Testis (tissue), 3 donors: ENCODE results near the gene NPHP4. TPM values are rescaled to one million over a fixed set of nuclear protein-coding genes. Genes with fewer than 3 reads are reported as not detected.

Experiments
- DNase-seq: peaks from one replicate; pipeline ENCODE4 v3.0.0-alpha.2; 2019
- H3K27ac ChIP-seq, 2 donors: fragments of 200-600 bp; sonication (generic); one replicate each; pipeline ENCODE4 v1.5.1; 2019
- H3K27me3 ChIP-seq: fragments of 200-600 bp; sonication (generic); one replicate; pipeline ENCODE4 v1.5.1; 2019
- H3K36me3 ChIP-seq: fragments of 200-600 bp; sonication (generic); one replicate; pipeline ENCODE4 v1.5.1; 2017; ENCODE audit warnings: low read depth; ENCODE audit errors: missing control alignments
- H3K4me1 ChIP-seq: fragments of 200-600 bp; sonication (generic); one replicate; pipeline ENCODE4 v1.5.1; 2019
- H3K4me3 ChIP-seq, 2 donors: fragments of 200-600 bp; sonication (generic); one replicate each; pipeline ENCODE4 v1.5.1; 2017 to 2019
- H3K9me3 ChIP-seq: fragments of 200-600 bp; sonication (generic); one replicate; pipeline ENCODE4 v1.5.1; 2017
- POLR2A ChIP-seq: fragments of 450-650 bp; IDR thresholded peaks from one replicate; pipeline ENCODE4 v1.6.1; 2017; ENCODE audit warnings: antibody characterized with exemption, mild to moderate bottlenecking, moderate library complexity
- WGBS, 2 donors: methylation state at CpG; one replicate each; pipeline ENCODE4 v1.1.5; 2018; 5-methylcytosine and 5-hydroxymethylcytosine counted together
- intact Hi-C: fragments of 100-400 bp; cut with DNase I; formaldehyde crosslinking; loops from one replicate; pipeline ENCODE4 v1.15.1; 2023; ENCODE audit warnings: low total_unique reads
- polyA plus RNA-seq: library from polyadenylated mRNA; stranded (reverse); fragments of 350-450 nt; fragmentation: Illumina TruSeq; extraction: RNeasy Lipid Tissue Mini Kit (QIAGEN cat#74804); gene quantifications from one replicate; pipeline ENCODE4 v1.2.3, GENCODE V29; 2014; ENCODE audit warnings: low read depth, low replicate concordance; ENCODE audit not compliant: insufficient read depth
- total RNA-seq, 2 donors: library from RNA; depleted of rRNA; stranded (reverse); fragments of >200 nt; gene quantifications; one replicate each; pipeline ENCODE4 v1.2.3, GENCODE V29; 2016
- TF ChIP-seq, protein P1 (sequence below), 3 experiments: fragments of 450-650 bp in 2 of 3; fragments of 200-600 bp in 1 of 3; sonication (generic) in 1 of 3; IDR thresholded peaks; one replicate each; pipeline ENCODE4 v1.5.1; 2016 to 2019; ENCODE audit warnings: antibody characterized with exemption in 3 of 3, mild to moderate bottlenecking in 2 of 3, moderate library complexity in 1 of 3

Gene NPHP4
- total and polyA plus RNA-seq, 3 donors from 2014 or later = 26.3 to 65.9 (median 49.4) TPM

DNA sequence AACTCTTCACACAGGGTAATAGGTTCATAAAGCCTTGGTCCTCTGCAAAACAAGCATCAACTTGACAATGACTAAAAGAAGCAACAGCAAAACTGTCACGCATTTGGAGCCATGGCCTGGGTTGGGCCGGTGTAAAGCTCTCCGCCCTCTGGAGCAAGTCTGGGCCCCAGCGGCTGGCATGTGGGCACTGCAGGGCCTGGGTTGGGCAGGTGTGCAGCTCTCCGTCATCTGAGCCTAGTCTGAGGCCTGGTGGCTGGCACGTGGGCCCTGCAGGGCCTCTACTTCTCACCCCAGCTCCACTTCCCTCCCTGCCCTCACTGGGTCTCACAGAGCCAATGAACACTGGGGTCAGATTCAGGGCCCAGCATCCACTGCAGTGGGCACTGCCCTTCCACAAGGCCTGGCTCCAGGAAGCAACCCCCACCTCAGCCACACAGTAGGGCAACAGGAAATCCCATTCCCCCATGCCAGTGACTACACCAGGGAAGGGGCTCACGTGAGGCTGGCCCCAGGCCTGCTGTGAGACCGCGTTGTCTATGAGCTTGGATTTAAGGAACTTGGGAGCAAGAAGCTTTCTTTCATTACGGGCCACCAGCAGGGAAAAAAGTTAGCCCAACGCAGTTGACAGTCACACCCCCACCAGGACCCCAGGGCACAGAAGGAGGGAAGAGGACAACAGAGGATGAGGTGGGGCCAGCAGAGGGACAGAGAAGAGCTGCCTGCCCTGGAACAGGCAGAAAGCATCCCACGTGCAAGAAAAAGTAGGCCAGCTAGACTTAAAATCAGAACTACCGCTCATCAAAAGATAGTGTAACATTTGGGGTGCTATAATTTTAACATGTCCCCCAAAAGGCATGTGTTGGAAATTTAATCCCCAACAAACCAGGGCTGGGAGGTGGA is 52.7 kb downstream of the NPHP4 start:
- Histone ChIP-seq H3K9me3 (no peaks in the 10 kb centered on the region), H3K4me1 (no peaks in the 10 kb centered on the region), H3K27ac (no peak overlapping the region), H3K4me3 (no peak overlapping the region), H3K36me3 (no peaks in the 10 kb centered on the region), H3K27me3 (no peaks in the 10 kb centered on the region)
- peak; percentile 5 for DNase-seq
- TF ChIP-seq, protein P1, sequence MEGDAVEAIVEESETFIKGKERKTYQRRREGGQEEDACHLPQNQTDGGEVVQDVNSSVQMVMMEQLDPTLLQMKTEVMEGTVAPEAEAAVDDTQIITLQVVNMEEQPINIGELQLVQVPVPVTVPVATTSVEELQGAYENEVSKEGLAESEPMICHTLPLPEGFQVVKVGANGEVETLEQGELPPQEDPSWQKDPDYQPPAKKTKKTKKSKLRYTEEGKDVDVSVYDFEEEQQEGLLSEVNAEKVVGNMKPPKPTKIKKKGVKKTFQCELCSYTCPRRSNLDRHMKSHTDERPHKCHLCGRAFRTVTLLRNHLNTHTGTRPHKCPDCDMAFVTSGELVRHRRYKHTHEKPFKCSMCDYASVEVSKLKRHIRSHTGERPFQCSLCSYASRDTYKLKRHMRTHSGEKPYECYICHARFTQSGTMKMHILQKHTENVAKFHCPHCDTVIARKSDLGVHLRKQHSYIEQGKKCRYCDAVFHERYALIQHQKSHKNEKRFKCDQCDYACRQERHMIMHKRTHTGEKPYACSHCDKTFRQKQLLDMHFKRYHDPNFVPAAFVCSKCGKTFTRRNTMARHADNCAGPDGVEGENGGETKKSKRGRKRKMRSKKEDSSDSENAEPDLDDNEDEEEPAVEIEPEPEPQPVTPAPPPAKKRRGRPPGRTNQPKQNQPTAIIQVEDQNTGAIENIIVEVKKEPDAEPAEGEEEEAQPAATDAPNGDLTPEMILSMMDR (IDR thresholded peaks at IDR 0.05) = no peak
- TF ChIP-seq POLR2A = no peak
- intact Hi-C loops = no loop called here
- 89 to 94% methylated on average over 9 to 13 of the region's 13 CpGs for WGBS, 2 donors

DNA sequence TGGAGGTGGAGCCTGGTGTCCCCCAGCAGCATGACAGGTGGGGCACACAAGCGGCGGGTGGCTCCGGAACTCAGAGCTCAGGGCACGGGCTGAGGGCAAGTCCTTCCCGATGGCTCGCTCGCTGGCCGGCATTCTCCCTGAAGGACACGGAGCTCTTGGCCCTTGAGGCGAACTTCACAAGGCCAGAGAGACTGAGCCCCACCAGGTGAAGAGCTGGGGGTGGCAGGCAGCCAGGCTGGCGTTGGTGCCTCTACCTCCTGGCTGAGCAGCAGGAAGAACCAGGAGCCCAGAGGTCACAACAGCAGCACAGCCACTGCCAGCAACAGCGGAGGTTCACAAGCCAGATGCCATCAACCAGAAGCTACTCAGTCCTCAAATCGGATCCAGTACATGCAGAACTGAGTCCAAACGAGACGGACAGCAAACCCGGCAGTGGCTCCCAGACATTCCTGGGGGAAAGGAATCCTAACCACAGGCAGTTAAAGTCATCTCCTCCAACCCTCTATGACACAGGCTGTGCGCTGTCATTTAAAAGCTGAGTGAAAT is 54.1 kb downstream of the NPHP4 start:
- intact Hi-C loops = no loop called here
- H3K36me3 ChIP-seq = no peaks in the 10 kb centered on the region
- 96 to 98% methylated on average over 15 to 17 of the region's 17 CpGs for WGBS, 2 donors
- peak; percentile 5 for DNase-seq
- no peaks in the 10 kb centered on the region for H3K27me3 ChIP-seq
- no peaks in the 10 kb centered on the region for H3K4me1 ChIP-seq
- H3K9me3 ChIP-seq = no peaks in the 10 kb centered on the region
- no peak overlapping the region for H3K4me3 ChIP-seq
- no peak overlapping the region for H3K27ac ChIP-seq
- TF ChIP-seq, protein P1 (IDR thresholded peaks at IDR 0.05) = no peak

DNA sequence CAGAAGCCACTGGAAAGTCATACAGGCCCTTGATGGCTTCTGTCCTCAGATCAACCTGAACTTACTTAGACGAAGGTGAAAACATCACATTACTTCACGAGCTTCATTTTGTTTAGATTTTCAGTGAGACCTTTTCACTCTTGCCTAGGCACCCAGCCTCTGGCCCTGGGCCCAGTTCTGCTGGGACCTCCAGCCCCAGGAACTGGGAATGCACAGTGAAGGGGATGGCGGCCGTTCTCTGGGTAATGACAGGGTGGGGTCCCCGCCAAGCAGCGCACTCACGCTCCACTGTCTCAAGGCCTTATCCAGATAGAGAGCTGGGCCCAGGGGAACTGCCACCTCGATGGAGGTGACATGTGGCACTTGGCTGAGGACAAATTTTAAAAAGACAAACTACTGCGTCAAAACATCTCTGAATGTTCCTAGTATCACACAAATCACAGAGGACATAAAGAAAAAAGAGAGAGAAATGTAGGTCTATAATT is 54.8 kb downstream of the NPHP4 start:
- Histone ChIP-seq H3K27ac (no peak overlapping the region), H3K9me3 (no peaks in the 10 kb centered on the region), H3K27me3 (no peaks in the 10 kb centered on the region), H3K4me1 (no peaks in the 10 kb centered on the region), H3K4me3 (no peak overlapping the region), H3K36me3 (no peaks in the 10 kb centered on the region)
- DNase-seq = peak; percentile 5
- WGBS, 2 donors = 96 to 98% methylated on average over 9 of the region's 9 CpGs
- intact Hi-C loops = no loop called here
- no peak for TF ChIP-seq POLR2A
- TF ChIP-seq, protein P1 (IDR thresholded peaks at IDR 0.05) = no peak

DNA sequence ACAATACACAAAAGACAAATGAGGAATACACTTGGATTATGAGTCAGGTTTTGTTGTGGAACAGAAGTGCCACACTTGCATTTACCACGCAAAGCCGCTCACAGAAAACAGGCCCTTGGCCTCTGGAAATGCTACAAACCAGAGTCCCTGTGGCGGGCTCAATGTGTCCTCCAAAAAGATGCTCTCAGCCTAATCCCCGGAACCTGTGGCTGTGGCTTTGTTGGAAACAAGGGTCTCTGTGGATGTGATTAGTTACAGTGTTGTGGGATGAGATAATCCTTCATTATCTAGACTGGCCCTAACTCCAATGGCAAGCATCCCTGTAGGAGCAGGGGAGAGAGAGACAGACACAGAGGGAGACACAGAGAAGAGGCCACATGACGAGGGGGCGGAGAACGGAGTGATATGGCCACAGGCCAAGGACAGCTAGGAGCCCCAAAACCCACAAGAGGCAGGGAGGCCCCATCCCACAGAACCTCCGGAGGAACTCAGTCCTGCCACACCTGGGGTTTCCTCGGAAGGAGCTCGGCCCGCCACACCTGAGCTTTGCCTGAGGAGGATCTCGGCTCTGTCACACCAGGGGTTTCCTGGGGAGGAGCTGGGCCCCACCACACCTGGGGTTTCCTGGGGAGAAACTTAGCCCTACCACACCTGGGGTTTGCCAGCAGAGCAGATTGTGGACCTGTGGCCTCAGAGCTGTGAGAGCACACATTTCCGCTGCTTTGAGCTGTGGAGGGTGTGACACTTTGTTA is 55.4 kb downstream of the NPHP4 start:
- Histone ChIP-seq H3K27me3 (no peaks in the 10 kb centered on the region), H3K4me3 (no peak overlapping the region), H3K4me1 (no peaks in the 10 kb centered on the region), H3K9me3 (no peaks in the 10 kb centered on the region), H3K36me3 (no peaks in the 10 kb centered on the region), H3K27ac (no peak overlapping the region)
- TF ChIP-seq, protein P1 (IDR thresholded peaks at IDR 0.05) = no peak
- no peak for TF ChIP-seq POLR2A
- WGBS, 2 donors = 77 to 80% methylated on average over 7 to 13 of the region's 13 CpGs
- DNase-seq = peak; percentile 12
- intact Hi-C loops = no loop called here
